ENCODE data around the gene SPECC1L. TPM values are rescaled to one million over a fixed set of nuclear protein-coding genes. Genes with fewer than 3 reads are reported as not detected.

The SPECC1L gene
- total and polyA plus RNA-seq, 5 donors from 2014 or later = 4.1 to 39.6 (median 5.8) TPM

DNA sequence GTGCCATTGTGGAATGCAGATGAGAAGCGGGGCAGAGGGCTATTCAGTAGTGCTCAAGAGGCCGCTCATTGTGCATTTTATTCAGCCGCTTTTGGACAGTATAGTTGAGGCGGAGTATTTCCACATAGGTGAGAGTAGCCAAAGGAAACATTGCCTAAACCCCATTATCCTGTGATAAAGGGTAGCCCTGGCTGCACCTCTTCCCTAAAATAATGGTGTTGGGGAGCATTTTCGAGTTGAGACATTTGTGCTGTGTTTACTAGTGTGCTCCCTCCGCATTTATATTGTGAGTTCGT, 68.8 kb downstream of the SPECC1L start:
- ATAC-seq (ENCODE audit: low read depth in 2 of 2) = no peak
- Mint-ChIP-seq H3K27ac (no peak overlapping the region), H3K4me3 (no peak overlapping the region), H3K27me3 (no peaks in the 10 kb centered on the region), H3K4me1 (peaks cover 8 to 15% (median 12%) of the 10 kb centered on the region in 4 donors), H3K9me3 (no peaks in the 10 kb centered on the region), H3K36me3 (peaks cover 42% of the 10 kb centered on the region)
- DNase-seq = no peak
- H3K9me3 ChIP-seq (ENCODE audit: control insufficient read depth in 2 of 2, low read length in 2 of 2) = no peaks in the 10 kb centered on the region
- no peak overlapping the region for H3K4me3 ChIP-seq (ENCODE audit: low read depth, low read length)
- no peak overlapping the region for H3K27ac ChIP-seq (ENCODE audit: insufficient read depth, low read length, poor library complexity, severe bottlenecking)
- no peaks in the 10 kb centered on the region for H3K27me3 ChIP-seq (ENCODE audit: control insufficient read depth, insufficient read depth, low read length)
- H3K36me3 ChIP-seq (ENCODE audit: control insufficient read depth, insufficient read depth, low read length) = peaks cover 68% of the 10 kb centered on the region
- H3K4me1 ChIP-seq (ENCODE audit: control insufficient read depth, insufficient read depth, low read length, poor library complexity, severe bottlenecking) = no peaks in the 10 kb centered on the region

DNA sequence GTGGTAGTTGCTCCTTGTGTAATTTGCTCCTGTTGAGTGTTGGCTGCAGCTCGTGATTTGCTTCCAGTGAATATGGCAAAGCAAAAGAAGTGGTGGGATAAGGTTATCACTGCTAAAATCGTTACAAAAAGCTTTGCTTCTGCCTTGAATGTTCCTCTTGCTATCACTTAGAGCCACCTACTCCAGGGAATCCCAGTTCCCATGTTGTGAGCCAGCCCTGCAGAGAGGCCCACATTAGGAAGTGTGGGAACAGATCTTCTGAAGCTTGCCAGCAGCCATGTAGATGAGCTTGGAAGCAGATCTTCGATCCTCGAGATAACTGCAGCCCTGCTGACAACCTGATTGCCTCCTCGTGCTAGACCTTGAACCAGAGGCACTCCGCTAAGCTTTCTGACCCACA, 71.0 kb downstream of the SPECC1L start:
- ATAC-seq (ENCODE audit: low read depth in 2 of 2) (no peak), DNase-seq (no peak)
- H3K27me3 ChIP-seq (ENCODE audit: control insufficient read depth, insufficient read depth, low read length) = no peaks in the 10 kb centered on the region
- Mint-ChIP-seq H3K4me3 (no peak overlapping the region), H3K4me1 (peaks cover 0 to 6% (median 4%) of the 10 kb centered on the region in 4 donors), H3K36me3 (peaks cover 45% of the 10 kb centered on the region), H3K27ac (no peak overlapping the region), H3K9me3 (no peaks in the 10 kb centered on the region), H3K27me3 (no peaks in the 10 kb centered on the region)
- H3K4me3 ChIP-seq (ENCODE audit: low read depth, low read length) = no peak overlapping the region
- H3K36me3 ChIP-seq (ENCODE audit: control insufficient read depth, insufficient read depth, low read length) = peaks cover 59% of the 10 kb centered on the region
- H3K27ac ChIP-seq (ENCODE audit: insufficient read depth, low read length, poor library complexity, severe bottlenecking) = no peak overlapping the region
- no peaks in the 10 kb centered on the region for H3K9me3 ChIP-seq (ENCODE audit: control insufficient read depth in 2 of 2, low read length in 2 of 2)
- H3K4me1 ChIP-seq (ENCODE audit: control insufficient read depth, insufficient read depth, low read length, poor library complexity, severe bottlenecking) = no peaks in the 10 kb centered on the region

DNA sequence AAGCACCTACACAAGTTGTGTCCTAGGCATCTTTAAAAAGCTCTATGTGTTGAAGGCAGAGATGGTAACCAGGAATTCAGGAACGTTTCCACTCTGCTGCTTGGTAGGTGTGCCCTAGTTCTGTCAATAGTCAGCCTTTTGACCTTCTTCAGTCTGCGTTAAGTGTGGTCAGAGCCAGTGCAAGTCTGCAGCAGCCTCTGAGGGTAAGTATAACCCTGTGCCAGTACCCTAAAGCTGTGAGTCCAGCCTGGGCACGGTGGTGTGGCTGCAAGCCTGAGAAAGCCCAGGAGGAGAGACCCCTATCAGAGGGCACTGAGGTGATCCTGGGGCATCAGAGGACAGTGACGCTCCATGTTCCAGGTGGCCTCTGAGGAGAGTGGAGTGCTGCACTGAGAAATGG, 80.0 kb downstream of the SPECC1L start:
- no peak for ATAC-seq (ENCODE audit: low read depth in 2 of 2)

GRCh38 chr22:24353121-24353520, 82.5 kb downstream of the SPECC1L start:
- DNase-seq (no peak), ATAC-seq (ENCODE audit: low read depth in 2 of 2) (no peak)
- Mint-ChIP-seq H3K4me1 (peaks cover 0 to 15% (median 3%) of the 10 kb centered on the region in 4 donors), H3K36me3 (peaks cover 76% of the 10 kb centered on the region), H3K27ac (no peak overlapping the region), H3K9me3 (peaks cover 0 to 3% (median 0%) of the 10 kb centered on the region in 7 donors), H3K4me3 (peak overlapping the region in 1 of 4 donors; percentile 47), H3K27me3 (no peaks in the 10 kb centered on the region)
- peaks cover 51% of the 10 kb centered on the region for H3K36me3 ChIP-seq (ENCODE audit: control insufficient read depth, insufficient read depth, low read length)
- no peak overlapping the region for H3K27ac ChIP-seq (ENCODE audit: insufficient read depth, low read length, poor library complexity, severe bottlenecking)
- no peaks in the 10 kb centered on the region for H3K9me3 ChIP-seq (ENCODE audit: control insufficient read depth in 2 of 2, low read length in 2 of 2)
- no peaks in the 10 kb centered on the region for H3K27me3 ChIP-seq (ENCODE audit: control insufficient read depth, insufficient read depth, low read length)
- no peak overlapping the region for H3K4me3 ChIP-seq (ENCODE audit: low read depth, low read length)
- H3K4me1 ChIP-seq (ENCODE audit: control insufficient read depth, insufficient read depth, low read length, poor library complexity, severe bottlenecking) = no peaks in the 10 kb centered on the region

More for the DNA sequence above, 80.0 kb downstream of the SPECC1L start:
- Histone ChIP-seq H3K36me3 (ENCODE audit: control insufficient read depth, insufficient read depth, low read length) (peaks cover 58% of the 10 kb centered on the region), H3K4me1 (ENCODE audit: control insufficient read depth, insufficient read depth, low read length, poor library complexity, severe bottlenecking) (no peaks in the 10 kb centered on the region), H3K9me3 (ENCODE audit: control insufficient read depth in 2 of 2, low read length in 2 of 2) (no peaks in the 10 kb centered on the region), H3K27me3 (ENCODE audit: control insufficient read depth, insufficient read depth, low read length) (no peaks in the 10 kb centered on the region), H3K4me3 (ENCODE audit: low read depth, low read length) (no peak overlapping the region), H3K27ac (ENCODE audit: insufficient read depth, low read length, poor library complexity, severe bottlenecking) (no peak overlapping the region)
- H3K36me3 Mint-ChIP-seq = peaks cover 70% of the 10 kb centered on the region
- H3K27me3 Mint-ChIP-seq = no peaks in the 10 kb centered on the region
- H3K4me1 Mint-ChIP-seq = peaks cover 0 to 10% (median 2%) of the 10 kb centered on the region in 4 donors
- no peak for DNase-seq
- H3K4me3 Mint-ChIP-seq = no peak overlapping the region
- H3K27ac Mint-ChIP-seq = no peak overlapping the region
- H3K9me3 Mint-ChIP-seq = peaks cover 0 to 3% (median 0%) of the 10 kb centered on the region in 7 donors

DNA sequence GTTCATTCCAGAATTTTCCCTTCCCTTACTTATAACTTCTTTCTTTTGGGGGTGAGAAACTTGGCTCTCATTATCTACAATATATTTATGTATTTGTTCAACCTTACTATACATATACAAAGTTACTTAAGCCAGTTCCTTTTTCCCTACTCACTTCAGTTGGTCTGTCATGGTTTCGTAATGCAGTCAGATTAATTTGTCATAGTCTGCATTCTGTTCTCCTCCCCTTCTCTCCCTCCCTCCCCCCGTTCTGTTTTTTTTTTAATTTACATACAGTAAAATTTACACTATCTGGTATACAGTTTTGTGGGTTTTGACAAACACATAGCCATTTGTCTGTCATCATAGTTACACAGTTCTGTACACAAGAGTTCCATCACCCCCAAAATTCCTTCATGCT, 84.9 kb downstream of the SPECC1L start:
- ATAC-seq (ENCODE audit: low read depth in 2 of 2) = no peak
- Mint-ChIP-seq H3K4me1 (peaks cover 0 to 18% (median 10%) of the 10 kb centered on the region in 4 donors), H3K36me3 (peaks cover 69% of the 10 kb centered on the region), H3K27ac (no peak overlapping the region), H3K27me3 (no peaks in the 10 kb centered on the region), H3K9me3 (peaks cover 0 to 3% (median 0%) of the 10 kb centered on the region in 7 donors), H3K4me3 (no peak overlapping the region)
- Histone ChIP-seq H3K9me3 (ENCODE audit: control insufficient read depth in 2 of 2, low read length in 2 of 2) (no peaks in the 10 kb centered on the region), H3K36me3 (ENCODE audit: control insufficient read depth, insufficient read depth, low read length) (peaks cover 49% of the 10 kb centered on the region), H3K4me3 (ENCODE audit: low read depth, low read length) (no peak overlapping the region), H3K4me1 (ENCODE audit: control insufficient read depth, insufficient read depth, low read length, poor library complexity, severe bottlenecking) (no peaks in the 10 kb centered on the region), H3K27me3 (ENCODE audit: control insufficient read depth, insufficient read depth, low read length) (no peaks in the 10 kb centered on the region), H3K27ac (ENCODE audit: insufficient read depth, low read length, poor library complexity, severe bottlenecking) (no peak overlapping the region)
- DNase-seq = no peak

DNA sequence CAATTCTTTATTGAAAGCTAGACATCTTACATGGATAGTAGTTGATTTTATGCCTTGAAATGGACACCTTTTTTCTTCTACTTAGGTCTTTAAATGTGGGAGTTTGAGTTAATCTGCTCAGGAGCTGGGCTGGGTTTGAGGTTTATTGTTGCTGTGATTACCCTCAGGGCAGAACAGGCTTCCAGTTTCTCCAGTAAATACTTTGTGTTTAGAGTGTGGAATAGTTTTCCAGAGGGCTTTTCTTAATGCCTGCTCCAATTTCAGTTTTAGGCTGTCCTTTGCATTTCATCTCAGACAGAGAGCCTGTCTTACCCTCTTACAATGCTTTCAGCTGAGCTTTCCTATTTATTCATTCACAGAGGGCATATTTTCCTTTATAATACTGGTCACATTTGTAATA, 86.9 kb downstream of the SPECC1L start:
- Mint-ChIP-seq H3K4me3 (no peak overlapping the region), H3K4me1 (peaks cover 0 to 18% (median 10%) of the 10 kb centered on the region in 4 donors), H3K27ac (peak overlapping the region in 2 of 3 donors; percentile 12 to 16), H3K9me3 (peaks cover 0 to 3% (median 0%) of the 10 kb centered on the region in 7 donors), H3K36me3 (peaks cover 60% of the 10 kb centered on the region), H3K27me3 (no peaks in the 10 kb centered on the region)
- Histone ChIP-seq H3K4me3 (ENCODE audit: low read depth, low read length) (no peak overlapping the region), H3K27me3 (ENCODE audit: control insufficient read depth, insufficient read depth, low read length) (no peaks in the 10 kb centered on the region), H3K4me1 (ENCODE audit: control insufficient read depth, insufficient read depth, low read length, poor library complexity, severe bottlenecking) (no peaks in the 10 kb centered on the region), H3K27ac (ENCODE audit: insufficient read depth, low read length, poor library complexity, severe bottlenecking) (no peak overlapping the region), H3K9me3 (ENCODE audit: control insufficient read depth in 2 of 2, low read length in 2 of 2) (no peaks in the 10 kb centered on the region), H3K36me3 (ENCODE audit: control insufficient read depth, insufficient read depth, low read length) (peaks cover 45% of the 10 kb centered on the region)
- DNase-seq (no peak), ATAC-seq (ENCODE audit: low read depth in 2 of 2) (no peak)

- peaks cover 59% of the 10 kb centered on the region for H3K36me3 Mint-ChIP-seq
- H3K27ac Mint-ChIP-seq = peak overlapping the region in 2 of 3 donors; percentile 14 to 16
- H3K4me3 ChIP-seq (ENCODE audit: low read depth, low read length) = no peak overlapping the region
- H3K4me1 ChIP-seq (ENCODE audit: control insufficient read depth, insufficient read depth, low read length, poor library complexity, severe bottlenecking) = no peaks in the 10 kb centered on the region
- H3K36me3 ChIP-seq (ENCODE audit: control insufficient read depth, insufficient read depth, low read length) = peaks cover 52% of the 10 kb centered on the region
- H3K9me3 Mint-ChIP-seq = peaks cover 0 to 3% (median 0%) of the 10 kb centered on the region in 7 donors
- H3K27me3 Mint-ChIP-seq = no peaks in the 10 kb centered on the region
- DNase-seq (no peak), ATAC-seq (ENCODE audit: low read depth in 2 of 2) (no peak)
- H3K27me3 ChIP-seq (ENCODE audit: control insufficient read depth, insufficient read depth, low read length) = no peaks in the 10 kb centered on the region
- H3K4me3 Mint-ChIP-seq = no peak overlapping the region
- peaks cover 0 to 18% (median 7%) of the 10 kb centered on the region in 4 donors for H3K4me1 Mint-ChIP-seq
- H3K27ac ChIP-seq (ENCODE audit: insufficient read depth, low read length, poor library complexity, severe bottlenecking) = no peak overlapping the region
- H3K9me3 ChIP-seq (ENCODE audit: control insufficient read depth in 2 of 2, low read length in 2 of 2) = no peaks in the 10 kb centered on the region
Measured at GRCh38 chr22:24358105-24358836, 87.6 kb downstream of the SPECC1L start.
